Liver (tissue), 3 donors: Measurements from ENCODE around the gene NRN1.

Experiments used
- CTCF ChIP-seq: fragments of 150-350 bp; IDR thresholded peaks from 2 replicates; pipeline ENCODE4 v1.5.1; 2017; ENCODE audit warnings: improper control_type of control experiment, low read depth, low read length; ENCODE audit not compliant: missing input control
- EGR1 ChIP-seq, 2 donors: IDR thresholded peaks; 2 replicates each; pipeline ENCODE4 v1.6.1; 2016 to 2018; ENCODE audit warnings: antibody characterized with exemption in 2 of 2, low read depth in 2 of 2
- JUND ChIP-seq, 2 donors: IDR thresholded peaks; 2 replicates each; pipeline ENCODE4 v1.6.1; 2016; ENCODE audit warnings: antibody characterized with exemption in 2 of 2
- MAX ChIP-seq: IDR thresholded peaks from 2 replicates; pipeline ENCODE4 v1.6.1; 2016; ENCODE audit warnings: antibody characterized with exemption
- REST ChIP-seq: IDR thresholded peaks from 2 replicates; pipeline ENCODE4 v1.6.1; 2016; ENCODE audit warnings: antibody characterized with exemption, mild to moderate bottlenecking
- RXRA ChIP-seq, 2 donors: IDR thresholded peaks; 2 replicates each; pipeline ENCODE4 v1.6.1; 2017 to 2018; ENCODE audit warnings: antibody characterized with exemption in 2 of 2, mild to moderate bottlenecking in 1 of 2
- TAF1 ChIP-seq: conservative IDR thresholded peaks from 2 replicates; pipeline ENCODE4 v1.6.1; 2016; ENCODE audit warnings: antibody characterized with exemption, mild to moderate bottlenecking
- YY1 ChIP-seq: IDR thresholded peaks from 2 replicates; pipeline ENCODE4 v1.6.1; 2016; ENCODE audit warnings: antibody characterized with exemption, mild to moderate bottlenecking
- ZBTB33 ChIP-seq: IDR thresholded peaks from 2 replicates; pipeline ENCODE4 v1.6.1; 2016; ENCODE audit warnings: antibody characterized with exemption
- donor health status: healthy.
- donor health status: healthy.

GRCh38 chr6:5989141-5989723 is 17.5 kb downstream of the NRN1 start:
- TF ChIP-seq CTCF (no peak), EGR1 (IDR thresholded peaks at IDR 0.05; ENCODE audit: low read depth in 2 of 2) (no peak), MAX (no peak), TAF1 (no peak), ZBTB33 (no peak), RXRA (IDR thresholded peaks at IDR 0.05) (no peak), JUND (IDR thresholded peaks at IDR 0.05) (no peak), REST (no peak), YY1 (no peak)
